ENCODE data around the gene GPX8.

DNA sequence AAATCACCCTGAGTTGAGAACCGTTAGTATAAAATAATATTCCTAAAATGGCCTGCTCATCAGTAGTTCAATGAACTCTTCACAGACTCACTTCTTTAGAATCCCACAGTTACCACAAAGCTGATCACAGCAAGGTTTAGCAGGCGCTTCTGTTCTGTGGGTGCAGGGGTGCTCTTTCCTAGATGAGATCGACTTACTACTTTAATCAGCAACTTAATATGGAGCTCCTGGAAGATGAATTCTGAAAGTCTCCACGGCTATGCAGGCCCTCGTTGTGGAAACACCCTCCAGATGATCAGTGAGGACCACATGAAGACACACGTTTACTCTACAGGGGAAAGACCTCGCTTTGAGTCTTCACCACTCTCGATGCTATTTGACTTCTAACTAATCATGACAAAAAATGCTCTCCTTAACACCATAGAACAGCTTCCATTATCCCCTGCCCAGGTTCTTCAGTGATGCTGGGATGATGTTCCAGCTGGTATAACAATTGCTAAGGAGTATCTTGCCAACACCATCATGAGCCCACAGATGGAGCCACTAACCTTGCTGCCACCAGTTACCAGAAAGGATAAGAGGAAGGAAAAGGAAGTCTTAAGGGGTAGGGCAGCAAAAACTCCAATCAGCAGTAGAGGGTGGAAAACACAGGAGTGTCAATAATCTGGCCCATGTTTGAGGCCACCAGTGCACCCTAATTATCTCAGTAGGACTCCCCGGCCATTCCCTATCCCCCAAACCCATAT lies 17.9 kb upstream of the GPX8 start:
- no peak for TF ChIP-seq POLR2A (IDR thresholded peaks at IDR 0.05)
- TF ChIP-seq EP300 (IDR thresholded peaks at IDR 0.05), result no peak
- no peak for TF ChIP-seq CTCF (IDR thresholded peaks at IDR 0.05)

All from gastroesophageal sphincter (tissue), 3 donors.